Measurements from ENCODE around the gene SSR2.
"Not testable (repeated sequence)": the region's sequence is repeated elsewhere in the genome, so short reads cannot be mapped to it uniquely, and the experiment has no call there.

The SSR2 gene

GRCh38 chr1:156045076-156045475, 24.3 kb upstream of the SSR2 start:
- DNase-seq: no peak

GRCh38 chr1:156042828-156043227, 22.1 kb upstream of the SSR2 start:
- no peak for DNase-seq

- DNase-seq: not testable (repeated sequence)
Observed at GRCh38 chr1:156034991-156035390, 14.2 kb upstream of the SSR2 start.

GRCh38 chr1:156033011-156033410, 12.3 kb upstream of the SSR2 start:
- DNase-seq: no peak

GRCh38 chr1:156026588-156026987, 5.8 kb upstream of the SSR2 start:
- no peak for DNase-seq

GRCh38 chr1:156025876-156026275, 5.1 kb upstream of the SSR2 start:
- no peak for DNase-seq

- DNase-seq: no peak
Observed at GRCh38 chr1:156024801-156025200, 4.0 kb upstream of the SSR2 start.

- DNase-seq: no peak
Observed at GRCh38 chr1:156021954-156022353, 1.2 kb upstream of the SSR2 start.

GRCh38 chr1:156021093-156021428, 310 bp upstream of the SSR2 start:
- DNase-seq: no peak

GRCh38 chr1:156019946-156020292, 832 bp downstream of the SSR2 start:
- DNase-seq: no peak

GRCh38 chr1:156014829-156015228, 5.9 kb downstream of the SSR2 start:
- DNase-seq: no peak

GRCh38 chr1:156012051-156012817, 8.5 kb downstream of the SSR2 start:
- no peak for DNase-seq

GRCh38 chr1:156009404-156009803, 11.3 kb downstream of the SSR2 start:
- DNase-seq: no peak

- DNase-seq: no peak
Observed at GRCh38 chr1:156006666-156007376, 13.9 kb downstream of the SSR2 start.

GRCh38 chr1:156004843-156005584, 15.7 kb downstream of the SSR2 start:
- DNase-seq: no peak

GRCh38 chr1:156003923-156004188, 16.9 kb downstream of the SSR2 start:
- no peak for DNase-seq

- no peak for DNase-seq
Observed at GRCh38 chr1:156002188-156002911, 18.4 kb downstream of the SSR2 start.

GRCh38 chr1:156001662-156002171, 19.0 kb downstream of the SSR2 start:
- no peak for DNase-seq

- no peak for DNase-seq
Observed at GRCh38 chr1:156001021-156001661, 19.6 kb downstream of the SSR2 start.

- DNase-seq: no peak
Observed at GRCh38 chr1:155999964-156000363, 20.8 kb downstream of the SSR2 start.

GRCh38 chr1:155996166-155996565, 24.6 kb downstream of the SSR2 start:
- no peak for DNase-seq

- DNase-seq: no peak
Observed at GRCh38 chr1:155993595-155993994, 27.2 kb downstream of the SSR2 start.
